HepG2 (cell line): ENCODE measurements around the gene IPP. TPM values are rescaled to one million over a fixed set of nuclear protein-coding genes. Genes with fewer than 3 reads are reported as not detected.

ENCODE experiments used
- ATAC-seq: fragments of 200-7000 bp; cut with Tn5 transposase; 3 replicates; pipeline ENCODE4 v1.9.1; 2020; ENCODE audit warnings: mild to moderate bottlenecking, moderate library complexity
- BruUV-seq: library from RNA; stranded (reverse); fragments of 400-500 nt; replicated peaks from 2 replicates; lab custom pipeline; 2021; lab: Mats Ljungman, UMichigan
- CTCF ChIA-PET: fragments of 300-600 bp; formaldehyde crosslinking; extraction: SDS; loops from one replicate; lab custom pipeline; 2021; ENCODE audit warnings: low total read pairs, inconsistent platforms, low intra/inter-chr PET ratio; lab: Yijun Ruan, JAX
- POLR2A ChIA-PET: fragments of 350-600 bp; sonication (Branson Sonifier 250); formaldehyde crosslinking; loops from one replicate; lab custom pipeline; 2020; ENCODE audit warnings: antibody characterized with exemption, inconsistent platforms; lab: Yijun Ruan, JAX
- DNase-seq: peaks from one replicate; pipeline ENCODE4 v3.0.0-alpha.2; 2015; ENCODE audit warnings: low spot score
- FAIRE-seq: peaks from 3 replicates; lab custom pipeline; 2011; peaks lifted over from hg19 to GRCh38; lab: Jason Lieb, UNC
- H2AFZ ChIP-seq: one replicate; pipeline ENCODE4 v1.6.1; 2011; ENCODE audit warnings: low read length, inconsistent platforms
- H3K27ac ChIP-seq: fragments of 300-600 bp; 3 replicates; pipeline ENCODE4 v1.8.0; 2011; ENCODE audit warnings: mixed run types, mild to moderate bottlenecking, mixed read lengths, low read length, inconsistent platforms; ENCODE audit not compliant: insufficient read depth; ENCODE audit errors: extremely low read length
- H3K27me3 ChIP-seq, 2 experiments: fragments of 200-600 bp in 1 of 2; 2 replicates in 1 of 2; 3 replicates in 1 of 2; pipeline versions ENCODE4 v1.6.0 to v1.8.0; 2011; ENCODE audit warnings: low read length in 2 of 2, mild to moderate bottlenecking in 2 of 2, moderate library complexity in 2 of 2, inconsistent platforms in 1 of 2; ENCODE audit not compliant: insufficient read depth in 2 of 2, control insufficient read depth in 1 of 2
- H3K36me3 ChIP-seq, 2 experiments: fragments of 200-600 bp in 1 of 2; replicated peaks in 1 of 2; 2 replicates in 1 of 2; 3 replicates in 1 of 2; pipeline versions ENCODE4 v1.5.1 to v1.8.0; 2011; ENCODE audit warnings: low read length in 2 of 2, inconsistent platforms in 1 of 2; ENCODE audit not compliant: insufficient read depth in 2 of 2, control insufficient read depth in 1 of 2
- H3K4me1 ChIP-seq: 2 replicates; pipeline ENCODE4 v1.5.1; 2012; ENCODE audit warnings: low read length, inconsistent platforms; ENCODE audit not compliant: insufficient read depth
- H3K4me2 ChIP-seq: 2 replicates; pipeline ENCODE4 v1.6.0; 2011; ENCODE audit warnings: low read depth, low read length, inconsistent platforms
- H3K4me3 ChIP-seq, 3 experiments: fragments of 200-600 bp in 1 of 3; sonication (generic), shearing (Covaris generic) in 1 of 3; replicated peaks in 1 of 3; 2 replicates each; pipeline ENCODE4 v1.5.1; 2011 to 2016; ENCODE audit warnings: low read length in 3 of 3, inconsistent platforms in 2 of 3, low read depth in 2 of 3, mild to moderate bottlenecking in 2 of 3, control low read depth in 1 of 3, mixed read lengths in 1 of 3; ENCODE audit not compliant: insufficient read depth in 1 of 3
- H3K79me2 ChIP-seq: one replicate; pipeline ENCODE4 v1.6.1; 2011; ENCODE audit warnings: low read length, inconsistent platforms; ENCODE audit not compliant: insufficient read depth
- H3K9ac ChIP-seq: 2 replicates; pipeline ENCODE4 v1.6.0; 2011; ENCODE audit warnings: mild to moderate bottlenecking, low read depth, low read length, inconsistent platforms; ENCODE audit not compliant: insufficient read depth
- H3K9me3 ChIP-seq: 2 replicates; pipeline ENCODE4 v1.5.1; 2012; ENCODE audit warnings: mild to moderate bottlenecking, low read length
- H4K20me1 ChIP-seq: 2 replicates; pipeline ENCODE4 v1.6.0; 2011; ENCODE audit warnings: inconsistent platforms, mild to moderate bottlenecking, low read length, moderate library complexity; ENCODE audit not compliant: insufficient read depth
- ATF7 ChIP-seq, 2 experiments: fragments of 450-650 bp in 1 of 2; sonication (generic) in 1 of 2; formaldehyde crosslinking in 1 of 2; IDR thresholded peaks; 2 replicates each; pipeline versions ENCODE4 v1.4.0 to v1.6.1; 2016 to 2020; ENCODE audit warnings: antibody characterized with exemption in 1 of 2, mild to moderate bottlenecking in 1 of 2, missing genetic modification reagents in 1 of 2
- CBX1 ChIP-seq: IDR thresholded peaks from one replicate; pipeline ENCODE4 v1.6.1; 2016; ENCODE audit warnings: antibody characterized with exemption, low read depth
- ELF3 ChIP-seq: IDR thresholded peaks from 2 replicates; pipeline ENCODE4 v1.6.1; 2016; ENCODE audit warnings: missing genetic modification reagents, missing compliant biosample characterization
- IKZF4 ChIP-seq: sonication (generic); formaldehyde crosslinking; IDR thresholded peaks from 2 replicates; pipeline ENCODE4 v1.5.1; 2020; ENCODE audit warnings: borderline replicate concordance, mild to moderate bottlenecking, low read depth, missing genetic modification reagents; ENCODE audit errors: not compliant biosample characterization
- LCORL ChIP-seq, 2 experiments: fragments of 450-650 bp in 1 of 2; sonication (generic) in 1 of 2; formaldehyde crosslinking in 1 of 2; IDR thresholded peaks; 2 replicates each; pipeline versions ENCODE4 v1.5.0 to v1.6.1; 2017 to 2020; ENCODE audit warnings: antibody characterized with exemption in 1 of 2, missing genetic modification reagents in 1 of 2
- NR1H2 ChIP-seq: sonication (generic); formaldehyde crosslinking; IDR thresholded peaks from 2 replicates; pipeline ENCODE4 v1.8.1; 2022; ENCODE audit warnings: low read depth, missing genetic modification reagents, borderline replicate concordance
- POLR2AphosphoS2 ChIP-seq: IDR thresholded peaks from 2 replicates; pipeline ENCODE4 v1.6.1; 2011; ENCODE audit warnings: low read depth, low read length, improper control_type of control experiment
- TSC22D2 ChIP-seq: sonication (generic); formaldehyde crosslinking; IDR thresholded peaks from 2 replicates; pipeline ENCODE4 v1.5.1; 2020; ENCODE audit warnings: missing genetic modification reagents, mild to moderate bottlenecking, borderline replicate concordance
- ZNF816 ChIP-seq: sonication (generic); formaldehyde crosslinking; IDR thresholded peaks from 2 replicates; pipeline ENCODE4 v1.8.0; 2022; ENCODE audit warnings: missing genetic modification reagents, mild to moderate bottlenecking, borderline replicate concordance
- WGBS: methylation state at CpG from one replicate; pipeline ENCODE4 v1.1.6; 2017; ENCODE audit warnings: low lambda C conversion rate; 5-methylcytosine and 5-hydroxymethylcytosine counted together
- in situ Hi-C: cut with HindIII; loops from 2 replicates; pipeline ENCODE4 v1.10.0; 2017; ENCODE audit warnings: low pct_unique_long_range_greater_than_20kb; ENCODE audit not compliant: extremely low pct_ligation_motif_present
- intact Hi-C: fragments of 100-400 bp; cut with micrococcal nuclease; formaldehyde crosslinking; loops from one replicate; pipeline ENCODE4 v1.10.0; 2022; ENCODE audit not compliant: unreplicated experiment
- polyA plus RNA-seq, 8 experiments: library from polyadenylated mRNA; depleted of rRNA in 3 of 8; stranded (reverse) in 7 of 8; unstranded in 1 of 8; fragments of >200 nt; fragmentation: Illumina TruSeq in 4 of 8; extraction: Trizol in 4 of 8; gene quantifications; 2 replicates each; pipeline versions ENCODE4 v1.2.1 to v1.2.3, GENCODE V29; 2011 to 2016; ENCODE audit warnings: low read depth in 4 of 8, missing spikeins in 1 of 8, mixed read lengths in 1 of 8; ENCODE audit not compliant: insufficient read depth in 1 of 8
- total RNA-seq, 5 experiments: library from RNA; depleted of rRNA; stranded (reverse); fragments of >200 nt; fragmentation: Illumina TruSeq; extraction: Trizol; gene quantifications; 2 replicates each; pipeline ENCODE4 v1.2.3, GENCODE V29; 2016; ENCODE audit warnings: low read depth in 1 of 5
- TF ChIP-seq, protein P1 (sequence below), 2 experiments: fragments of 450-650 bp in 1 of 2; sonication (generic) in 1 of 2; formaldehyde crosslinking; IDR thresholded peaks; 2 replicates each; pipeline versions ENCODE4 v1.5.0 to v1.8.0; 2020 to 2022; ENCODE audit warnings: mild to moderate bottlenecking in 1 of 2, missing genetic modification reagents in 1 of 2
- TF ChIP-seq, protein P2 (sequence below): conservative IDR thresholded peaks from 2 replicates; pipeline ENCODE4 v1.6.1; 2018; ENCODE audit warnings: missing genetic modification reagents

IPP gene
- total and polyA plus RNA-seq, 2 of the 13 experiments (the other 11 are each of a cell fraction or from before 2014, with no cell fraction given) = 3.0 to 9.7 TPM

DNA sequence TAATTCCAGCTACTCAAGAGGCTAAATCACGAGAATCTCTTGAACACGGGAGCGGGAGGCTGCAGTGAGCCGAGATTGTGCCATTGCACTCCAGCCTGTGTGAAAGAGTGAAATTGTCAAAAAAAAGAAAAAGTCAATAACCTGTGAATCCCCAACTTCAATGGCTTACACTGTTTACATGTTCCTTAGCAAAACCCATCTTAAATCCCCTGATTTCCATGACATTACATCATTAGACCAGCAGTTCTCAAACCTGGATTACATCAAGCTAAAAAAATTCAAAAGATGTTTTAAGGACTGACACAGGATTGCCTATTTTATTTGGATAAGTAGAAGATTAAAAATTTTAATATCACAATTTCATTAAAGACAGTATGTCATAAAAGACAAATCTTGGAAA lies 76.5 kb downstream of the IPP start:
- Histone ChIP-seq H3K4me1 (peaks cover 62% of the 10 kb centered on the region), H3K4me3 (no peak overlapping the region), H2AFZ (no peak overlapping the region), H3K9me3 (no peaks in the 10 kb centered on the region), H4K20me1 (peaks cover 91% of the 10 kb centered on the region), H3K36me3 (peaks cover 0 to 10% of the 10 kb centered on the region in 2 experiments; a peak in 1 of 5 replicates), H3K9ac (no peak overlapping the region), H3K27ac (no peak overlapping the region), H3K27me3 (no peaks in the 10 kb centered on the region), H3K79me2 (peaks cover 95% of the 10 kb centered on the region), H3K4me2 (no peak overlapping the region)
- in situ Hi-C loops = no loop called here
- no peak for TF ChIP-seq IKZF4 (CRISPR knock-in tag)
- no peak for TF ChIP-seq POLR2AphosphoS2
- no peak for TF ChIP-seq NR1H2 (CRISPR knock-in tag)
- TF ChIP-seq LCORL (IDR thresholded peaks at IDR 0.05) = no peak
- TF ChIP-seq LCORL (CRISPR knock-in tag; IDR thresholded peaks at IDR 0.05) = no peak
- peak; percentile 20; the same call in 1 of the 2 replicates for TF ChIP-seq ATF7 (IDR thresholded peaks at IDR 0.05)
- no peak for TF ChIP-seq ATF7 (CRISPR knock-in tag; IDR thresholded peaks at IDR 0.05)
- no peak for TF ChIP-seq ELF3 (CRISPR knock-in tag)
- no peak for TF ChIP-seq ZNF816 (CRISPR knock-in tag)
- TF ChIP-seq TSC22D2 (CRISPR knock-in tag) = no peak
- TF ChIP-seq, protein P1, sequence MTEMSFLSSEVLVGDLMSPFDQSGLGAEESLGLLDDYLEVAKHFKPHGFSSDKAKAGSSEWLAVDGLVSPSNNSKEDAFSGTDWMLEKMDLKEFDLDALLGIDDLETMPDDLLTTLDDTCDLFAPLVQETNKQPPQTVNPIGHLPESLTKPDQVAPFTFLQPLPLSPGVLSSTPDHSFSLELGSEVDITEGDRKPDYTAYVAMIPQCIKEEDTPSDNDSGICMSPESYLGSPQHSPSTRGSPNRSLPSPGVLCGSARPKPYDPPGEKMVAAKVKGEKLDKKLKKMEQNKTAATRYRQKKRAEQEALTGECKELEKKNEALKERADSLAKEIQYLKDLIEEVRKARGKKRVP (CRISPR knock-in tag; IDR thresholded peaks at IDR 0.05) = peak in 1 of 2 experiments; percentile 55; a peak in 1 of 4 replicates
- TF ChIP-seq, protein P2, sequence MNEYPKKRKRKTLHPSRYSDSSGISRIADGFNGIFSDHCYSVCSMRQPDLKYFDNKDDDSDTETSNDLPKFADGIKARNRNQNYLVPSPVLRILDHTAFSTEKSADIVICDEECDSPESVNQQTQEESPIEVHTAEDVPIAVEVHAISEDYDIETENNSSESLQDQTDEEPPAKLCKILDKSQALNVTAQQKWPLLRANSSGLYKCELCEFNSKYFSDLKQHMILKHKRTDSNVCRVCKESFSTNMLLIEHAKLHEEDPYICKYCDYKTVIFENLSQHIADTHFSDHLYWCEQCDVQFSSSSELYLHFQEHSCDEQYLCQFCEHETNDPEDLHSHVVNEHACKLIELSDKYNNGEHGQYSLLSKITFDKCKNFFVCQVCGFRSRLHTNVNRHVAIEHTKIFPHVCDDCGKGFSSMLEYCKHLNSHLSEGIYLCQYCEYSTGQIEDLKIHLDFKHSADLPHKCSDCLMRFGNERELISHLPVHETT (CRISPR knock-in tag) = no peak
- no peak for TF ChIP-seq CBX1
- WGBS = 96% methylated on average over 4 of the region's 4 CpGs
- no peak for ATAC-seq
- BruUV-seq = no TSS peak
- no peak for FAIRE-seq
- intact Hi-C loops = no loop called here
- DNase-seq = no peak
- CTCF ChIA-PET = no interaction called here
- POLR2A ChIA-PET = interaction anchor here (0.9 to 1.1 kb wide), 2 partner anchors 13 to 17 kb away, joined by 4 to 8 read pairs; partner anchors contain the start of gene GPBP1L1
